ENCODE data around the gene GPR152.

The GPR152 gene, protein sequence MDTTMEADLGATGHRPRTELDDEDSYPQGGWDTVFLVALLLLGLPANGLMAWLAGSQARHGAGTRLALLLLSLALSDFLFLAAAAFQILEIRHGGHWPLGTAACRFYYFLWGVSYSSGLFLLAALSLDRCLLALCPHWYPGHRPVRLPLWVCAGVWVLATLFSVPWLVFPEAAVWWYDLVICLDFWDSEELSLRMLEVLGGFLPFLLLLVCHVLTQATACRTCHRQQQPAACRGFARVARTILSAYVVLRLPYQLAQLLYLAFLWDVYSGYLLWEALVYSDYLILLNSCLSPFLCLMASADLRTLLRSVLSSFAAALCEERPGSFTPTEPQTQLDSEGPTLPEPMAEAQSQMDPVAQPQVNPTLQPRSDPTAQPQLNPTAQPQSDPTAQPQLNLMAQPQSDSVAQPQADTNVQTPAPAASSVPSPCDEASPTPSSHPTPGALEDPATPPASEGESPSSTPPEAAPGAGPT

DNA sequence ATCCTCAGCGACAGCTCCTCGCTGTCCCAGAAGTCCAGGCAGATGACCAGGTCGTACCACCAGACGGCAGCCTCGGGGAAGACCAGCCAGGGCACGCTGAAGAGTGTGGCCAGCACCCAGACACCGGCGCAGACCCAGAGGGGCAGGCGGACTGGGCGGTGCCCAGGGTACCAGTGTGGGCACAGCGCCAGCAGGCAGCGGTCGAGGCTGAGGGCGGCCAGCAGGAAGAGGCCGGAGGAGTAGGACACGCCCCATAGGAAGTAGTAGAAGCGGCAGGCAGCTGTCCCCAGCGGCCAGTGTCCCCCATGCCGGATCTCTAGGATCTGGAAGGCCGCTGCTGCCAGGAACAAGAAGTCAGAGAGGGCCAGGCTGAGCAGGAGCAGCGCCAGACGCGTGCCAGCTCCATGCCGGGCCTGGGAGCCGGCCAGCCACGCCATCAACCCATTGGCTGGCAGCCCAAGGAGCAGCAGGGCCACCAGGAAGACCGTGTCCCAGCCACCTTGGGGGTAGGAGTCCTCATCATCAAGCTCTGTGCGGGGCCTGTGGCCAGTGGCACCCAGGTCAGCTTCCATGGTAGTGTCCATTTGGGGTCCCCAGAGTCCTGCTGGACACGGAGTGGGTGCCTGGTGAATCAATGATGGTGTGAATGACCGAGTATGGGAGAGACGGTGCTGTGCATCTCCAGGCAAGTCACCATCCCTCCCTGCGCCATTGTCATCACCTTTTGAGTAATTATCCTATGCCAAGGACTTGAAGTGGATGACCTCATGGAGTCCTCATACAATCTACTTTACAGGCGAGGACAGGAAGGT lies at the start of gene GPR152:
Gene GPR152, minus strand, starts transcription at position 589 of the 812 bp plus-strand sequence. Its CDS starts 5 bp downstream, at position 584.
- DNase-seq (ENCODE audit: low spot score), result no peak

DNA sequence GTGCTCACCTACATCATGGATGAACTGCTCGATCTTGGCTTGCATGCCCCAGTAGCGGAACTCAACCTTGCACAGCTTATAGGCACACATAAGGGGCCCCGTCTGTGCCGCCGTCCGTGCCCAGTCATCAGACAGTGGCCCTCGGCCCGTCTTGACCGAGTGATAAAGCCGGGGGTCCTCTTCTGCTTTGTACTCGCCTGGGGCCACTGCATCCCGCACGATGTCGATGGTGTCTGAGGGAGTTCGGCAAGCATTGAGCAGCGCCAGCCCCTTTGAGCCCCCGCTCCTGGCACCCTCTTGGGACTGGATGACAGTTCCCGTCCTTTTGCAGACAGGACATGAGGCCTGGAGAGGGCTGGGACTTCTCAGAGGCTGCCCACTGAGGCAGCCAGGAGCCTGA lies 49.3 kb upstream of the GPR152 start:
- no peak for DNase-seq (ENCODE audit: low spot score)

DNA sequence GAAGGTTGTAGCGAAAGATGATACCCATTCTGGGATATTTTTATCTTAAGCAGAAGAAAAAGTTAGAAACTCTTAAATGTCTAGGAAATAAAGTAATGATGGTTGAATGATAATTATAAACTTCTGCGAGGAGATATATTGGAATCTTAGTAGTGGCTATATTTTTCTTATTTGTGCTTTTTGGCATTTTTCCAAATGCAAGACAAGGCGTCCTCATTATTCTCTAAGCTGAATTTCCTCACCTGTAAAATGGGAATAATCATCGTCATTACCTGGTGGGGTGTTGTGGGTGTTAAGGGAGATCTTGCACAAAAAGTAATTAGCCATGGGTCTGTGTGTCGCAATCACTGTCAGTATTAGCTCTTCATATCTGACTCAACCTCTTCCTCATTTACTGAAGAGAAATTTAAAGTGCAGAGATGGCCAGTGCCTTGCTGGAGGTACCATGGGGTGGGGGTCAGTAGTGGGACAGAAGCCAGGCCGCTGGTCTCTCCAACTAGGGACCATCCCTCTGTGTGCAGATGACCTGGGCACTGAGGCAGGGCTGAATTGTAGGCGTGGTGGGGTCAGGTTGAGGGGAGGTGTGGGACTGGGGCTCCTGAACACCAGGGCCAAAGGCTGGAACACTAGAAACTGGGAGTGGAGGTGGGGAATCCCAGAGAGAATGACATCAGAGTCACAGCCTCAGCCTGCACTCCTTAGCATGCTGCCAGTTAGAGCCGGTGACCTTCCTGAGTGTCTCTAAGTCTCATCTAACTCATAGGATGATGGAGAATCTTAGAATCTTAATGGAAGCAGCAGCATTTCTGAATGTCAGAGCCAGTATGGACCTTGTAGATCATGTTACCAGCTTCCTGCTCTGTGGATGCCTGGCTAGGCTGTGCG lies 48.5 kb upstream of the GPR152 start:
- DNase-seq (ENCODE audit: low spot score), result no peak

DNA sequence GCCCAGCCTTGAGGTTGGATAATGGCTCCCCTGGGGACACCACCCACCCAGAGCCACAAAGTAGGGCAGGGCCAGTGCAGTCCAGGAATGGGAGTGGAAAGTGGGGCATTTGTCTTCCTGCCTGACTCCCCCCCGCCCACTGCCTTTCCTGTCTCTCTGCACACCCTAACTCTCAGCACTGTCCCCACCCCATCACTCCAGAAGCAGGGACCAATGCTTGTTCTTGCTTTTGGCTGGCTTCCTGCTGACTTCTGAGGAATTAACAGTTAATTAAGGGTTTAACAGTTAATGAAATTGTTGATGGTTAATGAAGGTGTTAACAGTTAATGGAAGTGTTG lies 47.9 kb upstream of the GPR152 start:
- DNase-seq (ENCODE audit: low spot score), result no peak

DNA sequence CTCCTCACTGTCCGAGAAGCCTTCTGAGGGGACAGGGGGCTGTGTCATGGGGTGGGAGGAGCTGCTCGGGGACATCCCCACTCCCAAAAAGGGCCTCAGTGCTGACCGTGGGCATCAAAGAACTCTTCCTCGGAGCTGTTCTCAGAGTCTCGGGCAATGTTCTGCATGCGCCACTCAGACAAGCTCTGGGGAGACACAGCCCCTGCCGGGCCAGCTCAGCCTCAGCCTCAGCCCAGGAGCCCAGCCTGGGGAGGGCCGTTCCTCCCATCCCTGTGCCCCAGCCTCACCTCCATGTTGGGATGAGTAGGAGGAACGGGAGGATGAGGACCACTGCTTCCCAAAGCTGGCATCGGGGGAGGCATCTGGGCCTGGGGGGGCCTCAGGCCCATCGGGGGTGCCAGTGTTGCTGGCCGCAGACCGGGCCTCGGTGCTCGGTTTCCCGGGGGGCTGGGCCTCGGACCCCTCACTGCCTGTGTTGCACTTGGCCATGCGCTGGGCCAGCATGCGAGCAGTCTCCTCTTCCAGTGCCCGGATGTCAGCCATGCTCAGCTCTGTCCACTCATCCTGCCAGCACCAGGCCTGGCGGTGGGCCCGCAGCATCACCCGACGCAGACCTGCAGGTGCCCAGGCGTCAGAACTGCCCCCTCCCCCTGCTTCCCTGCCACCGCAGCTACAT lies 47.4 kb upstream of the GPR152 start:
- DNase-seq (ENCODE audit: low spot score), result no peak

DNA sequence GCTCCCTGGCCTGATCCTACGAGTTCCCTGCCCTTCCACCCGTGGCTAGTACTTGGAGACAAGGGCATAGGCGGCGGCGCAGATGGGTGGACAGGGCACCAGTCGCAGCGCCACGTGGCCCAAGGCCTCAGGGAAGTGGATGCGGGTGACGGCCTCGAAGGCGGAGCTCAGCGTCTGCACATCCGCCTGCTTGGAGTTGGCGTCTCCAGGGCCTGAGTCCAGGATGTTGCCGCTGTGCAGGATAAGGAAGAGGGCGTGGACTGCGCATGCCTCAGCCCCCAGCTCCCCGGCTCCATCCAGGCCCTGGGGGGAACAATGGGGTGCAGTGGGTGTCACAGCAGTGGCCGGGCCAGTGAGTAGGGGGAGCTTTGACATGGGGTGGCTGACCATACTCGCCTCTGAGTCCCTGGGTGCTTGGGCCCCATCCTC lies 46.0 kb upstream of the GPR152 start:
- no peak for DNase-seq (ENCODE audit: low spot score)

DNA sequence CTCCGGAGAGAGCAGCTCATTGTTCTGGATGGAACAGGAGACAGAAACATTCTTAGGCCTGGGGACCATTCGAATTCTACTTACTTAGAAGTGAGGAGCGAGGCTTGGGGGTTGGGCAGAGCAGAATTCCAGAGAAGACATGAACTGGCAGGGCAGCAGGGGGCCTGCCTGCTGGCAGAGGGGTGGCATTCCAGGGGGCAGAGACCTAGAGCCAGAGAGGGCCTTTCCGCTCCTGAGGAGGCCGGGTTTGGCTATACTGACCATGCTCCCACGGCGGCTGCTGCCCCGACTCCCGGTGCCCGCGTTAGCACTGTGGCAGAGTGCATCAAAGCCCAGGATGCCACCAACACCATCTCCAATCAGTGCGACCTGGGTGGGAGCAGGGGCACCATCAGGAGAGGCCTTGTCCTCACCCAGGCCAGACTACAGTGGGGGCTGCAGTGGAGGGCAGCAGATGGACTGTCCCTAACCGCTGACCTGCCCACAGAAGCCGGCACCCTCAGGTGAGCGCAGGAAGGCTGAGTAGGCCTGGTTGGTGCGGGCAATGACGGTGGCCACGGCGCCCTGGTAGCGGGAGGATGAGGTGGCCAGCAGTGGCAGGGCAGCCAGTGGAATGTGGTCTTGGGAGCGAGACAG lies 45.2 kb upstream of the GPR152 start:
- no peak for DNase-seq (ENCODE audit: low spot score)

DNA sequence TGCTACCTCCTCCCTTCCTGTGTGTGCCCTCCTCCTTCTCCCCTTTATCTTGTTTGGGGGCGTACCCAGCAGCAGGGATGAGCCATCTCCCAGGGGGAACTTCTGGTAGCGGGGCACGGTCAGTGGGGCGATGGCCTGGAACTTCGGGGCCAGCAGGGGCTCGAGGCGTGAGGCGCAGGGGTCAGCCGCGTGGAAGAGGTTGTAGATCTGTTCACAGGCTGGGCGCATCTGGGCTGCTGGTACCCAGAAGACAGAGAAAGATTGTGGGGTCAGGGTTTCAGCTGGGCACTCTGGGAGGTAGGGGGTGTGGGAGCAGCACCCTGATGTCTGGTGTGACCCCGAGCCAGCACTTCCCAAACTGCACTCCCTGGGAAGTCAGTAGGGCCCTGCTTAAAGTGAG lies 43.6 kb upstream of the GPR152 start:
- no peak for DNase-seq (ENCODE audit: low spot score)

DNA sequence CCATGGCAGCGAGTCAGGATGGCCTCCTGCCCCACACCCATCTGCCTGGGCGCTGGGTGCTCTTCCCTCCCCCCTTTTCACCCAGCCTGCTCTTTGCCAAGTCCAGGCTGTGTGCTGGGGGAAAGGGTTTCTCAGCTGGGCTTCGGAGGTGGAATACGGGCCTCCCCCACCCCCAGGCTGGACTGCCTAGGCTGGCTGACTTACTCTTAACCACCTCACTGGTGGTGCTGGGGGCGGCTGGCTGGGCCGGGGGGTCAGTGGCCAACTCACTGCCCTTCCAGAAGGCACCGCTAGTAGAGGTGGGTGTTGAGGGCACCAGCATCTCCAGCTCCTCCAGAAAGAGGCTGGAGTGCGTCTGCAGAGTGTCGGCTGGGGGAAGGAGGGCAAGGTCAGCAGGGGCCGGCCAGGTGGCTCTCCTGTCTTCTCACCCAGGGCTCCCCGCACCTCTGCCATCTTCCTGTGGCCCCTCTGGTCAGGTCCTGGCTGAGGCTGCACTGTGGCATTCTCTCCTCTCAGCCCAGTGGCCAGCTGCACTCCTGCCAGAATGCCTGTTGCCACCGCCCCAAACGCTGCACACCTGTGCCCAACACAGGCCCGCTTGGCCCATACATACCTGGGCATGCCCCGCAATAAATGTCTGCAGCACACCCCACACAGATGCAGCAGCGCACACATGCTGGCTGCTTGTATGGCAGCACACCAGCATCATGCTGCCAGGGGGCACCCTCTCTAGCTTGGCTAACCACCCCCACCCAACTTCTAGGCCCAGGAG lies 42.9 kb upstream of the GPR152 start:
- no peak for DNase-seq (ENCODE audit: low spot score)

DNA sequence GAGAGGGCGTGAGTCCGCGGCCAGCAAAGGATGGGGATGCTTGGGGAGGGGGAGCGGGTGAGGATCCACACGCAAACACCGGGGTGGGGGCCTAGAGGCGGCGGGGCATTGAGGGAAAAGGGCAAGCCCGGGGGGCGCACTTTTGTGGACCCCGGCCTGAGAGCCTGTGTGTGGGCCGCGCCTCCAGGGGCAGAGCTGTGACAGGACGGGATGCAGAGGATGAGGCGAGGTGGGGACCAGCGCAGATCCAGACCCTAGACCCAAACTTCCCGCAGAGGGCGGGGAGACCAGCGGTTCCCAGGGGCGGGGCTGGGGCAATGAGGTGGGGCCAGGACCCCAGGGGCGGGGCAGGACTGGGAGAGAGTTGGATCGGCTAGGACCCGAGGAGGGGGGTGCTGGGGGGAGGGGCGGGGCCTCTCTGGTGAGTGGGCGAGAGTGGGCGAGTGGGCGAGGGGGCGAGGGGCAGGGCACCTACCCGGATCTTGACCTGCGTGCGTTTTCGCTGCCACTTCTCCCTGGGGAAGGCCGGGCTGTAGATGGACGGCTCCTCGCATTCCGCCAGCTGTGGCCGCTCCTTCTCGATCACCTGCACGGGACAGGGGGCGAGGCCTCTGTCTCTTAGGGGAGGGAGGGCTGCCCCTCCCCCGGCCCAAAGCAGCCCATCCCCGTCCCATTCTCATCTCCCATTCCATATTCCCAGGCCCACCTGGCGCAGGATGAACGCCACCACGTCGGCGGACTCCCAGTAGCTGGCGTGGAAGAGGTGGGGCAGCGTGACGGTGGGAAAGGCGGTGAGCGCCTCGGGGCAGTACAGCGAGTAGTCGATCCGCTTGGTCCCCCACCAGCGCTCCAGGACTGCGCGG lies 42.1 kb upstream of the GPR152 start:
- DNase-seq (ENCODE audit: low spot score), result no peak

DNA sequence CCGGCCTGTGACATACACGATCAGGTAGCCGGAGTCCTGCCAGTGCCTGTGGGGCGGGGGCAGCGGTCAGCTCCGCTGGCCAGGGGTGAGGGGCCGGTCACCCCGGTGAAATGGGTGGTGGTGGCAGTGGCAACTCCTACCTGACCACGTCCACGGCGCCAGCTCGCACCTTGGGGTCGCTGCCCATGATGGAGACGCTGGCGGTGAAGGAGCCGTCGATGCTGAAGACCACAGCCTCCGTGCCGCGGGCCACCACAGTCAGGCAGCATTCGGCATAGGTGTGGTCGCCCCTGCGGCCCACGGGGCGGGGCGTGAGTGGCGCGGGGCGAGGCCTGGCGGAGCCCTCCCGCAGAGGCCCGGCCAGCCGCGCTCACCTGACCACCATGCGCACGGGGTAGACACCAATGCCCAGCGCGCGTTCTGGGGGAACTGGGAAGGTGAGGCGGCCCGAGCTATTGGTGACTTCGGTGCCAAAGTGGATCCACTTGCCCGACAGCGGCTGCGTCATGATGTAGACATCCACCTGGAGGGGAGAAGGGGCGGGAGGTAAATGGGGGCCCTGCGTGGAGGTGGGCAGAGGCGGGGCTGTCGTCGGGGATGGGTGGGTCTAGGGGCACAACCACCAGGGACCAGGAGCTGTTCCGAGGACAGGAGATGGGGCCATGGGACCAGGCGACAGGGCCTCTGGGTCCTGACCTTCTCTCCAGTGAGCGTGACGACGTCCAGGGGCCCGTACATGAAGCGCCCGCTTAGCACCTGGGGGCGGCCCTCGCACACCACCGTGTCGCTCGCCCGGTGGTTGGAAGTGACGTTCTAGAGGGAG lies 41.2 kb upstream of the GPR152 start:
- no peak for DNase-seq (ENCODE audit: low spot score)

DNA sequence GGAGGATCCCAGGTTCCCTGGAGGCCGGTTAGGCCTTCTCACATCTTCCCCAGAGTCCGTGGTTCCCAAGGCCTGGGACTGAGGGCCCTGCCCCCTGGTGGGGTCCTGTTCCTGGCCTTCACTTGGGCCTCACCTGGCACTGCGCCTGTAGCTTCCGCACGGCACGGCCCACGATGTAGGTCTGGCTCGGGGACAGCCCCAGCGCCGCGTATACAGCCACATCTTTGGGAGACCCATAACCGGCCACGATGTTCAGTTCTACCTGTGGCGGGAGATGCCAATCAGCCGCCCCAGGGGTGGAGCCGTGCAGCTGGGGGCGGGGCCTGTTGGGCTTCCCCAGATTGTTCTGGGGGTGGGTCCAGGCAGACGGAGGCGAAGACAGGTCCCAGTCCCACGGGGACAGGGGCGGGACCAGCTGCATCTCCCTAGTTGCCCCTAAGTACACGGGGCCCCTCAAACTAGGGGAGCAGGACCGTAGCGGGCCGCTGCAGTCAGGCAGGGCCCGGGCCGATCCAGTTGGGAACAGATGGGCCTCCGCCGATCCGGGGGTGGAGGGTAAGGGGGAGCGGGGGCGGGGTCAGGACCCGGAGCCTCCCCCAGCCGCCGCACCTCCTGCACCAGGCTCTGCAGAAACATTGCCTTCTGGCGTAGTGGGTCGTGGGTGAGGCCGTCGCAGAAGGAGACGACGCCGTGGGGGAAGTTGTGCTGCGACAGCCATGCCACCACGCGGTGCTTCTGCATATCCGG lies 40.4 kb upstream of the GPR152 start:
- DNase-seq (ENCODE audit: low spot score), result no peak

DNA sequence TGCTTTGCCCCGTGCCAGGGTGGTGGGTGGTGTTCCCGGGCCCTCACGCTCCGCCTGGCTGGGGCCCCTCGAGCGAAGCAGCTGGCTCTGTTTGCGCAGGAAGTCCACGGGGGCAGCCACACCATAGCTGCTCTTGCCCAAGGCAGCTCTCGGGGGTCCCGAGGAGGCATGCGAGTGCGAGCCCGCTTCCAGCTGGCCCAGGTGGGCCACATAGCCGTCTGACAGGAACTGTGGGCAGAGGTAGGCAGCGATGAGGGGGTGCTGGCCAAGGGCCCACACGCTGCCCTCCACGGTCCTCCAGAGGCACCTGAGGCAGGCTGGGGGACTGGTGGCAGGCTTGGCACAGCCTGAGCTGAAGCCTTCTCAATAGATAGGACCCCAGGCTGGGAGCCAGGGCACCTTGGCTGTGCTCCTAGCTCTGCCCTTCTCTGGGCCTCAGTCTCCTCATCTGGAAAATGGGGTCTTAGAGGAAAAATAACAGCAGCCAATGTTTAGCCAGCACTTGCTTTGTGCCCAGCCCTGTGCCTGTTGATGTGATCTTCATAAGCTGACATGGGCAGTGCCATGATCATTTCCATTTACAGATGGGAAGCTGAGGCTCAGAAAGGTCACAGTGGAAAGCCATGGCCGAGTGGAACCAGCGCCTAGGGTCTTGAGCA lies 39.7 kb upstream of the GPR152 start:
- DNase-seq (ENCODE audit: low spot score), result no peak

DNA sequence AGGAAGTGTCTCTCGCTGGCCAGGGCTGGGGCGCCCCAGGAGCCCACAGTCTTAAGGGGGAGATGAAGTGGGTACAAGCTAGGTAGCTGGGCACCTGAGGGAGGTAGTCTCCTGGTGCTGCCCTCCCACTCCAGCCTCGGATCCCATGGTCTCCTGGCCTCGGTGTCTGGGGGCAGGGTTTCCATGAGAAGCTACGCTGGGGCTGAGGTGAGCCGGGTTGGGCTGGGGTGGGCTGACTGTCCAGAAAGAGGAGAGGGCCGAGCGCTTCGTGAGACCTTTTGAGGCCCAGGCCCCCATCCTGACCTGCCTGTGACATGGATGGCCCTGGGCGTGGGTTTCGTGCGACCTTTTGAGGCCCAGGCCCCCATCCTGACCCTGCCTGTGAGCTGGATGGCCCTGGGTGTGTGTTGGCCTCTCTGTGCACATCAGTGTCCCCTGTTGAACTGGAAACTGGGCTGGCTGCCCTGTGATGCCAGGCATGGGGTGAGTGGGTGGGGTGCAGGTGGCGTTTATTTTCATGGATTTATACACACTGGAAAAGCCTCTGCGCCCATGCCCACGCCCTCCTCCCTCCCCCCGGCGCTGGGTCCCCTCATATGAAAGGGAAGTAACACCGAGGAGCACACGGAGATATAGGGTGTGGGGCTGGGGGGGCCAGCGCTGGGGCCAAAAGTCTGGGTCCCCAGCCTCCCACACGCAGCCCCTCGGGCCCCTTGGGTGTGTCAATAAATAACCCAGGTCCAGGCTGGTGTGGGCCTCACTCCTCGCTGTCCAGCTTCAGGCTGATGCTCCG lies 38.9 kb upstream of the GPR152 start:
- DNase-seq (ENCODE audit: low spot score), result no peak

DNA sequence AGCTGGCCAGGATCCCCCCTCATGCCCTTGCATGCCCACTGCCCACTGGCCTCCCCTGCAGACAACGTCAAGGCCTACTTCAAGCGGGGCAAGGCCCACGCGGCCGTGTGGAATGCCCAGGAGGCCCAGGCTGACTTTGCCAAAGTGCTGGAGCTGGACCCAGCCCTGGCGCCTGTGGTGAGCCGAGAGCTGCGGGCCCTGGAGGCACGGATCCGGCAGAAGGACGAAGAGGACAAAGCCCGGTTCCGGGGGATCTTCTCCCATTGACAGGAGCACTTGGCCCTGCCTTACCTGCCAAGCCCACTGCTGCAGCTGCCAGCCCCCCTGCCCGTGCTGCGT lies 38.2 kb upstream of the GPR152 start:
- no peak for DNase-seq (ENCODE audit: low spot score)

DNA sequence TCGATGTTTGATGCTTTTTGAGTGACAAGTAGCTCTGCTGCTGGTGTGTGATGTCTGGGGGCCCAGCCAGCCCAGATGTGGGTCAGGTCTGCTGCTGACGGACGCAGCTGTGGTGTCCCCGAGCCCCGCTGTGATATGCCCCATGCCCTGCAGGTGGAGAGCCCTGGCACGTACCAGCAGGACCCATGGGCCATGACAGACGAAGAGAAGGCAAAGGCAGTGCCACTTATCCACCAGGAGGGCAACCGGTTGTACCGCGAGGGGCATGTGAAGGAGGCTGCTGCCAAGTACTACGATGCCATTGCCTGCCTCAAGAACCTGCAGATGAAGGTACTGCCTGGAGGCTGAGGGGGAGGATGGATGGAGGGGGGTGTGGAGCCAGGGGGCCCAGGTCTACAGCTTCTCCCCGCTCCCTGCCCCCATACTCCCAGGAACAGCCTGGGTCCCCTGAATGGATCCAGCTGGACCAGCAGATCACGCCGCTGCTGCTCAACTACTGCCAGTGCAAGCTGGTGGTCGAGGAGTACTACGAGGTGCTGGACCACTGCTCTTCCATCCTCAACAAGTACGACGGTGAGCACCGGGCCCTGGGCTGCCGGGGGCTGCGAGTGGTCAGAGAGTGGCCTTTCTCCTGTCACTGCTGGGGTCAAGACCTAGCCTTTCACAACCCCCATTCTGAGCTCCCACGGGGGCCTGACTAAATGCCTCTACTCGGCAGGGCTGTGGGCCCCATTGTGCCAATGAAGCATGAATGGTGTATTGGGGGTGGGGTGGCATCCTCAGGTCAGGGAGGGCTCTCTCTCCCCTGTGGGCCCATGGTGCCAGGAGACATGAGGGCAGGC lies 37.6 kb upstream of the GPR152 start:
- no peak for DNase-seq (ENCODE audit: low spot score)

All from globus pallidus (tissue), 1 donor.